K562 (cell line): ENCODE results near the gene VPS37D. TPM values are rescaled to one million over a fixed set of nuclear protein-coding genes. Genes with fewer than 3 reads are reported as not detected.
A peak's percentile ranks its signal among the peaks of the same experiment; 100 is the strongest.

ENCODE experiments used
- CREB5 ChIP-seq: fragments of 250-450 bp; sonication (Bioruptor Pico); IDR thresholded peaks from 2 replicates; pipeline ENCODE4 v1.5.0; 2020; ENCODE audit warnings: mild to moderate bottlenecking
- CSDE1 ChIP-seq, 2 experiments: fragments of 450-650 bp; IDR thresholded peaks; 2 replicates each; pipeline ENCODE4 v1.6.1; 2016; ENCODE audit warnings: mild to moderate bottlenecking in 1 of 2
- GABPA ChIP-seq: fragments of 200-800 bp; sonication (Bioruptor generic); conservative IDR thresholded peaks from 2 replicates; pipeline ENCODE4 v1.6.1; 2016; ENCODE audit warnings: low read depth, missing genetic modification characterization, missing compliant biosample characterization
- GATAD2B ChIP-seq: fragments of 450-650 bp; IDR thresholded peaks from 2 replicates; pipeline ENCODE4 v1.6.1; 2017; ENCODE audit warnings: mild to moderate bottlenecking, borderline replicate concordance
- JUND ChIP-seq, 2 experiments: IDR thresholded peaks; 2 replicates in 1 of 2; 3 replicates in 1 of 2; pipeline ENCODE4 v1.6.1; 2011; ENCODE audit warnings: borderline replicate concordance in 2 of 2, low read depth in 2 of 2, low read length in 2 of 2, improper control_type of control experiment in 1 of 2, missing biosample characterization in 1 of 2, missing genetic modification characterization in 1 of 2, missing genetic modification reagents in 1 of 2
- MTA2 ChIP-seq: fragments of 450-650 bp; IDR thresholded peaks from 2 replicates; pipeline ENCODE4 v1.6.1; 2016; ENCODE audit warnings: low read depth
- MTF1 ChIP-seq: fragments of 250-450 bp; sonication (Bioruptor Pico); IDR thresholded peaks from 2 replicates; pipeline ENCODE4 v1.9.0; 2021; ENCODE audit warnings: moderate library complexity, mild to moderate bottlenecking, inconsistent platforms, borderline replicate concordance
- RBFOX2 ChIP-seq: fragments of 200-400 bp; formaldehyde crosslinking; IDR thresholded peaks from 2 replicates; pipeline ENCODE4 v1.6.1; 2017; ENCODE audit warnings: low read depth, mild to moderate bottlenecking, low read length, moderate library complexity
- SAFB2 ChIP-seq: fragments of 200-400 bp; formaldehyde crosslinking; IDR thresholded peaks from 2 replicates; pipeline ENCODE4 v1.6.1; 2018; ENCODE audit warnings: borderline replicate concordance, low read length, low read depth, moderate library complexity; ENCODE audit not compliant: severe bottlenecking
- SIN3A ChIP-seq, 2 experiments: fragments of 150-350 bp in 1 of 2; IDR thresholded peaks; 2 replicates each; pipeline ENCODE4 v1.6.1; 2011 to 2016; ENCODE audit warnings: borderline replicate concordance in 2 of 2, low read depth in 2 of 2, low read length in 2 of 2, mild to moderate bottlenecking in 2 of 2, moderate library complexity in 2 of 2; ENCODE audit not compliant: control insufficient read depth in 1 of 2
- XRCC3 ChIP-seq: fragments of 450-650 bp; IDR thresholded peaks from 2 replicates; pipeline ENCODE4 v1.6.1; 2017; ENCODE audit warnings: mild to moderate bottlenecking, moderate library complexity
- YY1 ChIP-seq, 3 experiments: IDR thresholded peaks; 2 replicates each; pipeline ENCODE4 v1.6.1; 2011; ENCODE audit warnings: low read length in 2 of 3, mild to moderate bottlenecking in 2 of 3, moderate library complexity in 2 of 3, borderline replicate concordance in 1 of 3, control low read depth in 1 of 3, low read depth in 1 of 3; ENCODE audit not compliant: insufficient read depth in 3 of 3, insufficient replicate concordance in 2 of 3, control insufficient read depth in 1 of 3, insufficient read length in 1 of 3; ENCODE audit errors: extremely low read depth in 1 of 3
- ZFP30 ChIP-seq: fragments of 250-450 bp; sonication (Bioruptor Pico); IDR thresholded peaks from 2 replicates; pipeline ENCODE4 v1.8.0; 2022; ENCODE audit warnings: moderate library complexity, mild to moderate bottlenecking, inconsistent platforms, borderline replicate concordance
- ZNF143 ChIP-seq: sonication (generic); formaldehyde crosslinking; IDR thresholded peaks from 2 replicates; pipeline ENCODE4 v1.9.0; 2022; ENCODE audit warnings: mild to moderate bottlenecking, missing genetic modification reagents
- ZNF431 ChIP-seq: sonication (generic); formaldehyde crosslinking; IDR thresholded peaks from 2 replicates; pipeline ENCODE4 v1.8.0; 2022; ENCODE audit warnings: mild to moderate bottlenecking, missing genetic modification reagents
- ZNF436 ChIP-seq: fragments of 250-450, 450-650 bp; sonication (Bioruptor Pico); formaldehyde crosslinking; IDR thresholded peaks from 2 replicates; pipeline ENCODE4 v1.7.0; 2020; ENCODE audit warnings: mild to moderate bottlenecking
- polyA plus RNA-seq, 8 experiments: library from polyadenylated mRNA; depleted of rRNA in 4 of 8; stranded (reverse) in 5 of 8; unstranded in 3 of 8; fragments of >200 nt; fragmentation: Nextera tagmentation in 2 of 8; fragmentation: Illumina TruSeq in 1 of 8; extraction: Ambion mirVana in 2 of 8; extraction: Trizol in 1 of 8; gene quantifications; 2 replicates each; pipeline versions ENCODE4 v1.2.1 to v1.2.3, GENCODE V29; 2011 to 2014; ENCODE audit warnings: inconsistent platforms in 1 of 8, missing spikeins in 1 of 8
- total RNA-seq, 7 experiments: library from RNA; depleted of rRNA in 6 of 7; stranded (reverse); fragments of >200 nt in 6 of 7; fragmentation: Illumina TruSeq in 2 of 7; extraction: Trizol in 2 of 7; gene quantifications; 2 replicates each; pipeline versions ENCODE4 v1.2.1 to v1.2.3, GENCODE V29; 2011 to 2021; ENCODE audit warnings: low replicate concordance in 1 of 7
- TF ChIP-seq, protein P1 (sequence below), 2 experiments: IDR thresholded peaks in 1 of 2; conservative IDR thresholded peaks in 1 of 2; 2 replicates each; pipeline ENCODE4 v1.6.1; 2016; ENCODE audit warnings: low read depth in 2 of 2, mild to moderate bottlenecking in 1 of 2, missing compliant biosample characterization in 1 of 2, missing genetic modification characterization in 1 of 2, moderate library complexity in 1 of 2
- TF ChIP-seq, protein P2 (sequence below): fragments of 450-650 bp; formaldehyde crosslinking; IDR thresholded peaks from 2 replicates; pipeline ENCODE4 v1.4.0; 2020; ENCODE audit warnings: mild to moderate bottlenecking, mixed read lengths

VPS37D gene
- total and polyA plus RNA-seq, 9 of the 15 experiments (the other 6 are each of a cell fraction or from before 2014, with no cell fraction given) = 0.25 to 2.3 (median 1.0) TPM; not detected in 3

DNA sequence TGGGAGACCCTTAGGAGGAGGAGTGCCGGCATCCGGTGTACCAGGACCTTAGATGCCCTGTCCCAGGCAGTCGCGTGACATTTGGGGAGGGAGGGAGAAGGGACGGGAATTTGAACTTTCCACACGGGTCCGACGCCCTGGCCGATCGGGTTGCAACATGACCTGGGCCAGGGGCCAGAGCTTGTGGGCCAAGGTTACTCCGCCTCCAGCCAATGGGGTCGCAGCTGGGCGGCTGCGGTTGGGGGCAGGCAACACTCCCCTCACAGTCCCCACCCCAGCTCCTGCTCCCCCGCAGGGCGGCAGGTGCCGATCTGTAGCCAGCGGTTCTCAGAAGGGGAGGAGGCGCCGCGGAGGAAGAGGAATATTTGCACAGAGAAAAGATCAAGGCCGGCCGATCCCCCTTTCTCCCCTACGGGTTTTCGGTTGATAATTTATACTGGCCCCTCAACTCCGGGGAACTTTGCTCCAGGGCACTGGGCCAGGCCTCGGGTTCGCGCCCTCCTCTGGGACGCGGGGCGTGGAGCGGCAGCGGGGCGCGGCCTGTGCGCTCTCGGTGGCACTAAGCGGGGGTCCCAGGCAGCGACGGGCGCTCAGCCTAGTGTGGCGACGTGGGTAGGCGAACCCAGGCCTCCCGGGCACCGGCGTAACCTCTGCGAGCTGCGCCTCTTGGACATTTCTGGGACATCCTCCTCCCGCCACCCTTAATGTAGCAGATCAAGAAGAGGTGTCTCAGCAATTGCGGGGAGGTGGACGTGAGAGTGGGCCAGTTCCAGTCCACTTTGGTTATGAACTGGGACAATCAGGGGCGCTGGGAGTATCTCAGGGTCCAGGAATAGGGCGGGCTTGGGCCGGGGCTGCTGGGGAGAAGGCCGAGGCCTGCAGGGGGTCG lies 44.5 kb upstream of the VPS37D start (continued):
- TF ChIP-seq, protein P1, sequence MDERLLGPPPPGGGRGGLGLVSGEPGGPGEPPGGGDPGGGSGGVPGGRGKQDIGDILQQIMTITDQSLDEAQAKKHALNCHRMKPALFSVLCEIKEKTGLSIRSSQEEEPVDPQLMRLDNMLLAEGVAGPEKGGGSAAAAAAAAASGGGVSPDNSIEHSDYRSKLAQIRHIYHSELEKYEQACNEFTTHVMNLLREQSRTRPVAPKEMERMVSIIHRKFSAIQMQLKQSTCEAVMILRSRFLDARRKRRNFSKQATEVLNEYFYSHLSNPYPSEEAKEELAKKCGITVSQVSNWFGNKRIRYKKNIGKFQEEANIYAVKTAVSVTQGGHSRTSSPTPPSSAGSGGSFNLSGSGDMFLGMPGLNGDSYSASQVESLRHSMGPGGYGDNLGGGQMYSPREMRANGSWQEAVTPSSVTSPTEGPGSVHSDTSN (CRISPR knock-in tag; IDR thresholded peaks at IDR 0.05; ENCODE audit: low read depth) = no peak
- TF ChIP-seq, protein P1 (tag; conservative IDR thresholded peaks at IDR 0.05; ENCODE audit: low read depth) = no peak
- TF ChIP-seq ZNF431 (CRISPR knock-in tag) (0 out of 2 replicates have a peak, but pooled peaks have one; percentile 54), XRCC3 (no peak), JUND (IDR thresholded peaks at IDR 0.05; ENCODE audit: borderline replicate concordance, low read depth, low read length) (no peak), JUND (tag; IDR thresholded peaks at IDR 0.05; ENCODE audit: borderline replicate concordance, low read depth, low read length) (no peak), SAFB2 (no peak), ZNF143 (CRISPR knock-in tag) (no peak), MTA2 (no peak), ZFP30 (no peak), CSDE1 (IDR thresholded peaks at IDR 0.05) (no peak), CREB5 (CRISPR knock-in tag) (no peak), MTF1 (CRISPR knock-in tag) (no peak), YY1 (IDR thresholded peaks at IDR 0.05; ENCODE audit: borderline replicate concordance in 1 of 3, control insufficient read depth in 1 of 3, extremely low read depth in 1 of 3, insufficient read depth in 3 of 3, insufficient read length in 1 of 3, insufficient replicate concordance in 2 of 3, low read depth in 1 of 3, low read length in 2 of 3) (no peak), SIN3A (IDR thresholded peaks at IDR 0.05; ENCODE audit: borderline replicate concordance in 2 of 2, control insufficient read depth in 1 of 2, low read depth in 2 of 2, low read length in 2 of 2) (no peak), ZNF436 (CRISPR knock-in tag) (no peak), GATAD2B (no peak), RBFOX2 (peak; percentile 69), GABPA (no peak)
- TF ChIP-seq, protein P2, sequence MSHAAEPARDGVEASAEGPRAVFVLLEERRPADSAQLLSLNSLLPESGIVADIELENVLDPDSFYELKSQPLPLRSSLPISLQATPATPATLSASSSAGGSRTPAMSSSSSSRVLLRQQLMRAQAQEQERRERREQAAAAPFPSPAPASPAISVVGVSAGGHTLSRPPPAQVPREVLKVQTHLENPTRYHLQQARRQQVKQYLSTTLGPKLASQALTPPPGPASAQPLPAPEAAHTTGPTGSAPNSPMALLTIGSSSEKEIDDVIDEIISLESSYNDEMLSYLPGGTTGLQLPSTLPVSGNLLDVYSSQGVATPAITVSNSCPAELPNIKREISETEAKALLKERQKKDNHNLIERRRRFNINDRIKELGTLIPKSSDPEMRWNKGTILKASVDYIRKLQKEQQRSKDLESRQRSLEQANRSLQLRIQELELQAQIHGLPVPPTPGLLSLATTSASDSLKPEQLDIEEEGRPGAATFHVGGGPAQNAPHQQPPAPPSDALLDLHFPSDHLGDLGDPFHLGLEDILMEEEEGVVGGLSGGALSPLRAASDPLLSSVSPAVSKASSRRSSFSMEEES (CRISPR knock-in tag) = no peak
